Ovary (tissue), 3 donors: Measurements from ENCODE around the gene SOX6.

Experiments
- CTCF ChIP-seq, 3 donors: fragments of 450-650 bp in 2 of 3; fragments of 200-600 bp in 1 of 3; IDR thresholded peaks; one replicate each; pipeline versions ENCODE4 v1.5.1 to v1.8.0; 2016 to 2022; ENCODE audit warnings: antibody characterized with exemption in 3 of 3, mild to moderate bottlenecking in 1 of 3
- EP300 ChIP-seq: sonication (generic); formaldehyde crosslinking; IDR thresholded peaks from one replicate; pipeline ENCODE4 v1.6.1; 2017; ENCODE audit warnings: antibody characterized with exemption
- POLR2A ChIP-seq: fragments of 450-650 bp; IDR thresholded peaks from one replicate; pipeline ENCODE4 v1.6.1; 2017; ENCODE audit warnings: antibody characterized with exemption, mild to moderate bottlenecking, moderate library complexity
- donor health status: DM: no; HTN: no; CAD: no.

GRCh38 chr11:16287630-16288280 is 68.6 kb downstream of the SOX6 start:
- TF ChIP-seq POLR2A, result no peak
- TF ChIP-seq CTCF (IDR thresholded peaks at IDR 0.05), result no peak
- no peak for TF ChIP-seq EP300
